ENCODE data around the gene AFMID.

DNA sequence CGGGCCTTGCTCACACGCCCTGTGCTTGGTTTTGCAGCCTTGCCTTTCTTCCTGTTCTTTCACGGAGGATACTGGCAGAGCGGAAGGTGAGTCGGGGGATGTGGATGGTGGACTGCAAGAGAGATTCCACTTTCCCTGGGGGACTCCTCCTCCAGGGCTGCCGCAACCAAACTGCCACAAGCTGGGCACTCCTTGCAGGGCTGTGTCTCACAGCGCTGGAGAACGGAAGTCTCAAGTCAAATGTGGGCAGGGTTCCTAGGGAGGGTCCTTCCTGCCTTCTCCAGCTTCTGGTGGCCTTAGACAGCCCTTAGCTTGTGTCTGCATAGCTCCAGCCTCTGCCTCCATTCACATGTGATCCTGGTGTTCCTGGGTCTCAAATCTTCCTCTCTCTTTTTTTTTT lies 15.5 kb downstream of the AFMID start:
- TF ChIP-seq, protein P1, sequence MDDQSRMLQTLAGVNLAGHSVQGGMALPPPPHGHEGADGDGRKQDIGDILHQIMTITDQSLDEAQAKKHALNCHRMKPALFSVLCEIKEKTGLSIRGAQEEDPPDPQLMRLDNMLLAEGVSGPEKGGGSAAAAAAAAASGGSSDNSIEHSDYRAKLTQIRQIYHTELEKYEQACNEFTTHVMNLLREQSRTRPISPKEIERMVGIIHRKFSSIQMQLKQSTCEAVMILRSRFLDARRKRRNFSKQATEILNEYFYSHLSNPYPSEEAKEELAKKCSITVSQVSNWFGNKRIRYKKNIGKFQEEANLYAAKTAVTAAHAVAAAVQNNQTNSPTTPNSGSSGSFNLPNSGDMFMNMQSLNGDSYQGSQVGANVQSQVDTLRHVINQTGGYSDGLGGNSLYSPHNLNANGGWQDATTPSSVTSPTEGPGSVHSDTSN (CRISPR knock-in tag; IDR thresholded peaks at IDR 0.05; ENCODE audit: borderline replicate concordance), result no peak
- TF ChIP-seq TEAD3 (CRISPR knock-in tag; optimal IDR thresholded peaks at IDR 0.05; ENCODE audit: borderline replicate concordance) (no peak), SUZ12 (IDR thresholded peaks at IDR 0.05; ENCODE audit: low read depth, low read length) (no peak), CEBPZ (IDR thresholded peaks at IDR 0.05; ENCODE audit: low read length) (no peak), ZNF431 (CRISPR knock-in tag; IDR thresholded peaks at IDR 0.05; ENCODE audit: borderline replicate concordance, low read depth) (no peak)

Measured in HepG2 (cell line).